ENCODE data around the gene CCDC191. TPM values are rescaled to one million over a fixed set of nuclear protein-coding genes. Genes with fewer than 3 reads are reported as not detected.

CCDC191 gene
- total and polyA plus RNA-seq, 9 of the 15 experiments (the other 6 are each of a cell fraction or from before 2014, with no cell fraction given): 0.10 to 0.55 (median 0.22) TPM

- TF ChIP-seq CHAMP1 (IDR thresholded peaks at IDR 0.05) (no peak), ZNF277 (CRISPR knock-in tag; IDR thresholded peaks at IDR 0.05; ENCODE audit: borderline replicate concordance) (no peak), DNMT1 (IDR thresholded peaks at IDR 0.05) (no peak), KDM1A (IDR thresholded peaks at IDR 0.05) (no peak)
Observed at GRCh38 chr3:113948015-113948917, 108.1 kb downstream of the CCDC191 start (continued).

All from K562 (cell line).